Measurements from ENCODE around the gene DCLK1. TPM values are rescaled to one million over a fixed set of nuclear protein-coding genes. Genes with fewer than 3 reads are reported as not detected.

The DCLK1 gene
- total RNA-seq, 2 donors from 2014 or later, result 25.6 to 27.8 TPM

- Histone ChIP-seq H3K27ac (peak overlapping the region; percentile 32 to 66), H3K27me3 (replicated peaks; ENCODE audit: insufficient read depth) (no peaks in the 10 kb centered on the region), H3K36me3 (no peaks in the 10 kb centered on the region), H3K9me3 (no peaks in the 10 kb centered on the region), H3K4me1 (ENCODE audit: control insufficient read depth in 1 of 2, low read depth in 2 of 2) (peaks cover 15 to 29% of the 10 kb centered on the region in 2 donors), H3K4me3 (no peak overlapping the region)
- DNase-seq (ENCODE audit: low spot score) (no peak), ATAC-seq (ENCODE audit: insufficient number of reproducible peaks, low FRiP score, low read depth) (no peak)
- TF ChIP-seq, protein P1, sequence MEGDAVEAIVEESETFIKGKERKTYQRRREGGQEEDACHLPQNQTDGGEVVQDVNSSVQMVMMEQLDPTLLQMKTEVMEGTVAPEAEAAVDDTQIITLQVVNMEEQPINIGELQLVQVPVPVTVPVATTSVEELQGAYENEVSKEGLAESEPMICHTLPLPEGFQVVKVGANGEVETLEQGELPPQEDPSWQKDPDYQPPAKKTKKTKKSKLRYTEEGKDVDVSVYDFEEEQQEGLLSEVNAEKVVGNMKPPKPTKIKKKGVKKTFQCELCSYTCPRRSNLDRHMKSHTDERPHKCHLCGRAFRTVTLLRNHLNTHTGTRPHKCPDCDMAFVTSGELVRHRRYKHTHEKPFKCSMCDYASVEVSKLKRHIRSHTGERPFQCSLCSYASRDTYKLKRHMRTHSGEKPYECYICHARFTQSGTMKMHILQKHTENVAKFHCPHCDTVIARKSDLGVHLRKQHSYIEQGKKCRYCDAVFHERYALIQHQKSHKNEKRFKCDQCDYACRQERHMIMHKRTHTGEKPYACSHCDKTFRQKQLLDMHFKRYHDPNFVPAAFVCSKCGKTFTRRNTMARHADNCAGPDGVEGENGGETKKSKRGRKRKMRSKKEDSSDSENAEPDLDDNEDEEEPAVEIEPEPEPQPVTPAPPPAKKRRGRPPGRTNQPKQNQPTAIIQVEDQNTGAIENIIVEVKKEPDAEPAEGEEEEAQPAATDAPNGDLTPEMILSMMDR (IDR thresholded peaks at IDR 0.05), result no peak
Observed at GRCh38 chr13:35833608-35834275, 297.4 kb downstream of the DCLK1 start.

DNA sequence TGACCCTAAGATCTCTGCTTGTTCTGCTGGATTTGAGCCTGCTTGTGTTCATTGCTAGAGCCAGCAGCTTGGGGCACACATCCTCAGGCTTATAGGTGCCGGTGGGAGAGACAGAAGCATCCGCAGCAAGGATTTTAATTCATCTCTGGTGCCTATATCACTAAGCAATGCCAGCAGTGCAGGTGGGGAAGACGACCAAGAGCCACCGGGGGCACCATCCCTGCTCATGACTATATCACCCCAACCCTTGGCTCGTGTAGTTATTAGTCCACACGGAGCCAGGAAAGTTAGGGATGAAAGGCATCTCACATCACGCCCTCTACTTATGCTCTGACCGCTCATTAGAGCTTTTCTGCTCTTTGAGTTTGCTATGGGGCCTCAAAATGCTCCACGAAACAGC is 298.2 kb downstream of the DCLK1 start:
- H3K27ac ChIP-seq, result peak overlapping the region; percentile 32 to 66
- H3K27me3 ChIP-seq (replicated peaks; ENCODE audit: insufficient read depth), result no peaks in the 10 kb centered on the region
- TF ChIP-seq, protein P1 (IDR thresholded peaks at IDR 0.05), result no peak
- no peaks in the 10 kb centered on the region for H3K36me3 ChIP-seq
- ATAC-seq (ENCODE audit: insufficient number of reproducible peaks, low FRiP score, low read depth) (peak; percentile 13), DNase-seq (ENCODE audit: low spot score) (no peak)
- peaks cover 15 to 31% of the 10 kb centered on the region in 2 donors for H3K4me1 ChIP-seq (ENCODE audit: control insufficient read depth in 1 of 2, low read depth in 2 of 2)
- H3K4me3 ChIP-seq, result no peak overlapping the region
- H3K9me3 ChIP-seq, result no peaks in the 10 kb centered on the region

GRCh38 chr13:35832551-35832950 is 298.6 kb downstream of the DCLK1 start:
- H3K4me3 ChIP-seq, result no peak overlapping the region
- H3K36me3 ChIP-seq, result no peaks in the 10 kb centered on the region
- no peak overlapping the region for H3K27ac ChIP-seq
- no peaks in the 10 kb centered on the region for H3K9me3 ChIP-seq
- peaks cover 15 to 31% of the 10 kb centered on the region in 2 donors for H3K4me1 ChIP-seq (ENCODE audit: control insufficient read depth in 1 of 2, low read depth in 2 of 2)
- DNase-seq (ENCODE audit: low spot score) (no peak), ATAC-seq (ENCODE audit: insufficient number of reproducible peaks, low FRiP score, low read depth) (no peak)
- TF ChIP-seq, protein P1 (IDR thresholded peaks at IDR 0.05), result no peak
- H3K27me3 ChIP-seq (replicated peaks; ENCODE audit: insufficient read depth), result no peaks in the 10 kb centered on the region

DNA sequence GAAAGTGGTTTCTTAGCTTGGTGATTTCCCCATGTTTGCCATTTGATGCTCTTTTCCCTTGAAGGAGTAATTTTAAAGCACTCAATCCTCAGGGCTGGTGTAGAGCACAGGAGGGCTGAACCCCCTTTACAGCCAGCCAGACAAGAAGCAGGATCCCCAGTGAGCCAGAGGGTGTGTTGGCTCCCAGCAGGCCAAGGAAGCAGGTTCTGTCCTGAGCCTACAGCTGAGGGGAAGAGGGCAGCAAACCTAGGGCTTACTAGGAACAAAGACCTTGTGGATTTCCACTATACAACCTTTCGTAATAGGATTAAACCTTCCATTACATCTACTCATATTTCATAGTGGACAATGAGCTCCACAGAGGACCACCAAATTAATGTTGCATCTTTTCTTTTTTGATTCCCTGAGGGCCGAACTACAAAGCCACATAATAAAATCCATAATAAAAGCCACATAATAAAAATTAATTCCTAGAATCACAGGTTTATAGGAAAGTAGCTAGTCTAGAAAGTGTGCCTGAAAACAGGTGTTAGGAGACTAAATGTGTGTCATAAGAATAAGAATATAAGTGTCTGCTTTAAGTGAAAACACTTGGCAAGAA is 300.2 kb downstream of the DCLK1 start:
- no peak overlapping the region for H3K27ac ChIP-seq
- no peaks in the 10 kb centered on the region for H3K9me3 ChIP-seq
- H3K4me3 ChIP-seq, result no peak overlapping the region
- ATAC-seq (ENCODE audit: insufficient number of reproducible peaks, low FRiP score, low read depth), result no peak
- DNase-seq (ENCODE audit: low spot score), result no peak
- no peaks in the 10 kb centered on the region for H3K27me3 ChIP-seq (replicated peaks; ENCODE audit: insufficient read depth)
- H3K4me1 ChIP-seq (ENCODE audit: control insufficient read depth in 1 of 2, low read depth in 2 of 2), result peaks cover 15 to 31% of the 10 kb centered on the region in 2 donors
- TF ChIP-seq, protein P1 (IDR thresholded peaks at IDR 0.05), result no peak
- H3K36me3 ChIP-seq, result no peaks in the 10 kb centered on the region

GRCh38 chr13:35826626-35827254 is 304.4 kb downstream of the DCLK1 start:
- Histone ChIP-seq H3K4me1 (ENCODE audit: control insufficient read depth in 1 of 2, low read depth in 2 of 2) (peaks cover 0 to 6% of the 10 kb centered on the region in 2 donors), H3K9me3 (no peaks in the 10 kb centered on the region), H3K36me3 (no peaks in the 10 kb centered on the region), H3K27me3 (replicated peaks; ENCODE audit: insufficient read depth) (no peaks in the 10 kb centered on the region), H3K4me3 (no peak overlapping the region), H3K27ac (no peak overlapping the region)
- TF ChIP-seq, protein P1 (IDR thresholded peaks at IDR 0.05), result no peak
- ATAC-seq (ENCODE audit: insufficient number of reproducible peaks, low FRiP score, low read depth) (no peak), DNase-seq (ENCODE audit: low spot score) (no peak)
